ENCODE measurements around the gene ATF7.

ATF7 gene

GRCh38 chr12:53480491-53481442, 145.4 kb downstream of the ATF7 start:
- no peak for DNase-seq

GRCh38 chr12:53479331-53479730, 146.9 kb downstream of the ATF7 start:
- no peak for DNase-seq

- DNase-seq, result no peak
These were observed 147.3 kb downstream of the ATF7 start for GRCh38 chr12:53478865-53479264.

DNA sequence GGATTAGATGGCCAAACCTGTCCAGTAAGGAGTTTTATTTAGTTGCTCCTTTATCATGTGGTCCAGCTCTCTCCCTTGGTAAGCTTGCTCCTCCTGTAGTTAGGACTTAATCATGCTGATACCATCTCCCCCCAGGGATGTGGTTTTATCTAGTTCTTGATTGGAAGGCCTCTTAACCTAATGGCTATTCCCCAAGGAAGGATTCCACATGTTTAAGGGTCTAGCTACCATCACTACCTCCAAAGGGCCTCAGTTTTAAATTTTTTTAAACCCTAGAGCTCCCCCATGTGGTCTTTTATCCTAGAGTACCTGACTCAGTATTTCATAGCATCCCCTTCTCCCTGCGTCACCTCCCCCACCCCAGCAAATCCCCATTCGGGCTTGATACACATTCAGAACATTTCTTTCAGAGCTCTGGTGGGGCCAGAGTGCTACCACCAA, 149.4 kb downstream of the ATF7 start:
- no peak for DNase-seq

DNA sequence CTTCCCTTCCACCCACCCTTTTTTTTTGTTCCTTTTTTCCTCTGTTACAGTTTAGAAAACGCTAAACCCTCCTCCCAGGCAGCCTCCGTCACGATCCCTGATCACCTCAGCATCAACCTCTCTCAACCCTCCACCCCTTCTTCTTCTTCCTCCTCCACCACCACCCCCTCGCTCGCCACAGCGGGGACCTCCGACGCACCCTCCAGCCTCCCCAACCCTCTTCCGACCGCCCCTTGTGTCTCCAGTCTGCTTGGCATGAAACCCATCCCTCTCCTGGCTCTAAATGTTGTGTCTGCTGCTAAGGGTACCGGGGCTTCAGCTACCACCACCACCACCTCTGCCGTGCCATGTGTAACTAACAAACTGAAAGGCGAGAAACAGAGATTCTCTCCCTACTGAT, 151.4 kb downstream of the ATF7 start:
- no peak for DNase-seq

GRCh38 chr12:53474077-53474476, 152.1 kb downstream of the ATF7 start:
- no peak for DNase-seq

DNA sequence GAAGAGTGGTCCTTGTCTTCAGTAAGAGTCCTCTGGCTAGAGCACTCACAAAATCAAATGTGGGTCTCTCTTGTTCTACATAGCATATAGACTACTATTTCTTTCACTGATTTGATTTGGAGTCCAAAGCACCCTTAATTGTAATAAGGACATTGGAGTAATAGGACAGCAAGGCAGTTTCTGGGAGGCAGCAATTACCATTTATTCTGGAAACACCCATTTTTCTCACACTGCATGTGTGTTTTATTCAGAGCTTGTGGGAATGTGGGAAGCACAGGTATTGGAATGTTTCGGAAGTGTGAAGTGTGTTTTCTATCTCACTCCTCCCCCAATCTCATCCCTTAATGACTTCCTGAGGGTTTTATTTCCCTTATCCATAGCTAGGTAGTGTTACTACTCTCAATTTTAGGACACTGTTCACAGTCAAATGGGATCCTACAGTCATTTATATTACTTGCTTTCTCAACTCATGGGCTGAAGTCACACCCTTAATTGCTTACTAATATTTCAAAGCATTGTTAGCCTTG, 154.1 kb downstream of the ATF7 start:
- DNase-seq, result no peak

DNA sequence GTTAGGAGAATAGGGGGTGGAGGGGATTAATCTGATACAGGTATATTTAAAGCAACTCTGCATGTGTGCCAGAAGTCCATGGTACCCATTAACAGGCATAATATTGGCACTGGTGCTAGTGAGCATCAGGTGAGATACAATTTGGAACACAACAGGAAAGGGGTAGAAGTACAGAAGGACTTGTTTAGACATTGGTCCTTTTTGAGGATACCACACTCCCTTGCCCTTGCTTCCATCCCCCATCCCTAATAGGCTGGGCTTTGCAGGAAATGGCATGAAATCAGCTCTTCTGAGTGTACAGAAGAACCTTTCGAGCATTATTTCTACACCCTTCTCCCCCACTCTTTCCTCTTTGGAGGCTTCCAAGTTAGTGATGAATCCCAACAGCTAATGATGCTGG, 157.9 kb downstream of the ATF7 start:
- no peak for DNase-seq

DNA sequence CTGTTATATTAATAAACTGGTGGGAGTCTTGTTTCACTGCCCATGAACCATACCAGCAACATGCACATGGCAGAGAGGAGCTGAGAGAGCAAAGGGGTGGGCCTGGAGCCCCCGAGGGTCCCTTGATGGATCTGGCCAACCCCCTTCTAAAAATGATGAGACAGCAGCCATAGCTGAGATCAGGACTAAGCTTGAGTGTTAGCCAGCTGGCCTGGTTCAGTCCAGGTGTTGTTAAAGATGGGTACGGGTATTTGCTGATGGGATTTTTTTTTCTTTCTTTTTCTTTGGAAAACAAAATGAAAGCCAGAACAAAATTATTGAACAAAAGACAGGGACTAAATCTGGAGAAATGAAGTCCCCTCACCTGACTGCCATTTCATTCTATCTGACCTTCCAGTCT, 158.3 kb downstream of the ATF7 start:
- DNase-seq, result no peak

- no peak for DNase-seq
These were observed 159.1 kb downstream of the ATF7 start for GRCh38 chr12:53467082-53467481.

DNA sequence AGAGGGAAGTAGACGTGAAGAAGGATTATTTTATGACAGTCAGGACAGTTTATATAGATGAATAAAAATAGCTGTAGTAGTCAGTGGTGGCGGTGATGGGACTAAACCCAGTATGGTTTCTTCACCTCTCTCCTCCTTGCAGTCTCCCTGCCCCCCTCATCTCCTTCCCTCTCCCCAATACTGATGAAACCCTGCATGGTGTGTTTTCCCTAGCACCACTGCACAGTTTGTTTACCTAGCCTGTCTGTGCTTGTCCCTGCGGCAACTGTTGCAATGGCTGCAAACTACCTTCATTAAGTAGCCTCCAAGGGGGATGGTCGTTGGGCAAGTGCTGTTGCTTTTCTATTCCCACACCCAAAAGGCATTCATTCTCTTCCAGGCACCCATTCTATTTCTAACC, 159.5 kb downstream of the ATF7 start:
- no peak for DNase-seq

DNA sequence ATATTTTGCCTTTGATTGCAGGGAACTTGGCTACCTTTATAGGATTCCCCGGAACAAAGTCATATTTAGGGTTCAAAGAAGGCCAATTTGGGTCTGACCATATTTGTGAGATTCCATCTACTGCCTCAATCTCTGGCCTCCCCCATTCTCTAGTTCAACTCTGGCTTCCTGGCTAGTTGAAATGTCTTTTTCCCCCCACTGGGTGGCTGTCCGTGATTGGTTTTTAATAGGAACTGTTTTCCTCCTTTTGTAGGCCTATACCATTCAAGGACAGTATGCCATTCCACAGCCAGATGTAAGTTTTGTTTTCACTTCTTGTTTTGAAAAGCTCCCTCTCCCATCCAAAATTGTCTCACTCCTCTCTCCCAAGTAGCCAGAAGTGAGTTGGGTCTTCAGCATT, 160.5 kb downstream of the ATF7 start:
- no peak for DNase-seq

- DNase-seq, result no peak
These were observed 161.3 kb downstream of the ATF7 start for GRCh38 chr12:53464685-53465418.

DNA sequence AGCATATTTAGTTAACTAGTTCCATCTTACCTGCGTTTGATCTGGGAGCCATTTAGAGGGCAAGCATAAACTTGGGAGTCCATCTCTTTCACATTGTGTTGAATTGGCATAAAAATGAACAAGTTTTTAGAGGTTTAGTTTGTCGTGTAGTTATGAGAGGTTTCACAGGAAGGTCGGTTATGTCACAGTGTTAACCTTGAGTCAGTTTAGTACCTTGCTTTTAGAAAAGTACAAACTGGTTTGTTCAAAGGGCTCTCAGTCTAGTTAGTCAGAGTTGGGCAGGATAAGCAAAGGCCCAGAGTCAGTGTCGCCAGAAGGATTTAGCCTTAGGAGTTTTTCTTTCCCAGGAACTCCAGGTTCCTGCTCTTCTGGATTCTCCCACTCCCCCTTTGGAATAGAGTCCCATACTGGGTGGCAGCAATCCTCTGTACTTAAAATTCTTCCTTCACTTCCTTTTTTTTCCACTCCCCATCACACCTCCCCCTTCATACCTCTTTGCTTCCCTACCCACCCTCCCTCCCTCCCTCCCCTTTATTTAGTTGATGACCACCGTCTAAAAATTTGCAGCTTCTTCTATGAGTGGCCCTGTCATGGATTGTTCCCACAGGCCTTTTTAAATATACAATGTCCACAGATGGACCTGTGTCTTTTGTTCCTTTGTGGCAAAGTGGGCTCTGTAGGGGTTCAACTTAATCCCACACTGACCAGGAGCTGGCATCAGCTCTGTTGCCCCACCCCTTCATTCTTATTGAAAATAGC, 162.2 kb downstream of the ATF7 start:
- DNase-seq, result no peak

GRCh38 chr12:53462935-53463334, 163.2 kb downstream of the ATF7 start:
- no peak for DNase-seq

- no peak for DNase-seq
These were observed 164.6 kb downstream of the ATF7 start for GRCh38 chr12:53461591-53461990.

DNA sequence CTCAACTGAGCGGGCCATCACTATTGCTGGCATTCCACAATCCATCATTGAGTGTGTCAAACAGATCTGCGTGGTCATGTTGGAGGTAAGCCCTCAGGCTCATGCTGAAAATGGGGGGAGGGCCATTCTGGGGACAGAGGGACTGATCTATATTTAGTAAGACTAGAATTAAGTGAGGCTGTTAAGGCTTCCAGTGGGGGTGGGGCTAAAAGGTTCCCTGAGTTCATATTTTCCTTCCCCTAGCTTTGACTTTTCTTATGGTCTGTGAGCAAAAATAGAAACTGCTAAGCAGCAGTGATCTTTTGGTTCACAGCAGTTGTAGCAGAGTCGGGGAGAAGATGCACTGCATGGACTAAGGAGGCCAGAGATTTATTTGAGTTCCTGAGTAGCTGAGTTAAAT, 165.1 kb downstream of the ATF7 start:
- no peak for DNase-seq

DNA sequence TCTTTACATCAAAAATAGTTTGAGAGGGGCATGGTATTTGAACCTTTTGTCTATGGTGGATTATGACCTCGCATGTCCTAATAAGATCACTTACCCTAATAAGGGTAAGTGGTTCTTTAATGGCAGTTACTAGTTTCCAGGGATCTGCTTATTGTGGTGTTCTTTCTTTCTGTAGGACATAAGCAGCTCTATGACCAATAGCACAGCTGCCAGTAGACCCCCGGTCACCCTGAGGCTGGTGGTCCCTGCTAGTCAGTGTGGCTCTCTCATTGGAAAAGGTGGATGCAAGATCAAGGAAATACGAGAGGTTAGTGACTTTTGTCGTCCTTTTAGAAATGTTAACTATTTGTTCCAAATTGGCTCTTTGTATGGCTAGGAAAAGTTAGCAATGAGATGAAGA, 167.1 kb downstream of the ATF7 start:
- no peak for DNase-seq
